ENCODE results near the gene ABAT.

ABAT gene

DNA sequence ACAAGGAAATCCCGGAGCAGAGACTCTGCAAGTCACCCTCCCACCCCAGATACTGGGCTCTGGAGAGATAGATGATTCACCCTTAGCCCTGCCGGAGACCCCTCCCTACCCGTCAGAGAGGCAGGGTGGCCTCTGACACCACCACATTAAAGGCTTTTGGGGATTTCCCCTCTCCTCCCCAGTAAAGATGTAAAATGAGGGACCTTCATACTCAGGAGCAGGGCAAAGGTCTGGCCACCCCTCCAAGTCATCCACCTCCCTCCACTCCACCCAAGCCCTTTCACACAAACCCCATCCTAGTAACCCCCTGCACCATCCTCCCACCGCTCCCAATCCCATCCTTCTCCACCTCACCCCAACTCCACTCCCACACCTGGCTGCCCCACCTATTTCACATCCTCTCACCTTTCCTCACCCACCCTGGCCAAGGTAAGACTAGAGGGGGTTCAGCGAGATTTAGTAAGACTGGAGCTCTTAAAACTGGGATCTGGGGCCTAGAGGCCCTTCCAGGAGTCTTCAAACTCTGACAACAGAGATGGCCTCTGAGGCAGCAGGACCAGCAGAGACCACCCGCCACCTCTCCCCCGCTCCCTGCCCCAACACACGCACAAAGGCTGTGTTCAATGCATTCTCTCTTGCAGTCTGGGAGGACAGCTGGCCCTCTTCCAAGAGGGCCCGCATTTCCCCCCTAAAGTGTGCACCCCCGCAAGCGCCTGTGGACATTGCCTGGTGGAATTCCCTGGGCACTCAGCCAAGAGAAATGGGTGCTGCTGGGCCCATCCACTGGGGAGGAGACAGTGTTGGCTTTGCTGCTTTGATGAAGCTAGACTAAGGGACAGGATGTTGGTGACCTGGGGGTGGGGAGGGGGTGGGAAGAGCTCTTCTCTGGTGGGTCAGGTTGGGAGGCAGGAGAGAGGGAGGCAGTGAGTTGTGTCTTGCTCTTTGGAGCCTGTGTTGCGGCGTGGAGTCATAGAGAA is 1.1 kb downstream of the ABAT start:
- peak; percentile 41 for DNase-seq
- Histone ChIP-seq H3K36me3 (no peaks in the 10 kb centered on the region), H3K4me1 (peaks cover 28% of the 10 kb centered on the region), H3K4me3 (ENCODE audit: low read depth, low read length) (peak overlapping the region; percentile 68), H3K9me3 (no peaks in the 10 kb centered on the region; the same call in none of the 2 replicates), H3K27me3 (no peaks in the 10 kb centered on the region)
- TF ChIP-seq CTCF (IDR thresholded peaks at IDR 0.05; ENCODE audit: low read depth, low read length), result no peak

DNA sequence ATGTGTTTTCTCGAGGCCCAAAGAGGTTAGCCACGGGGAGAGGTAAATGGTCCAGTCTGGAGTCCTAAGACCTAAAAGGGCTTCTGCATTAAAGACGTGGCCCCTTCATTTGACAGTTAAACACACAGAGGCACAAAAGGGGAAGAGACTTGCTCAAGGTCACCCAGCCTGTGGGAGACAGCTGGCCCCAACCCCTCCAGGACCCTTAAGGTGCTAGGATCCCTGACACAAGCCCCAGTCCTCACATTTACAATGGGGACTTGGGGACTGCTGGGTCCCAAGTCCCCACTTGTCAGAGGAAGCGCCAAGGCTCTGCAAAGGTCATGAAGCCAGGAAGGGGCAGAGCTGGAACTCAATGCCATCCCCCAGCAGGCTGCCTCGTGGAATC is 1.7 kb downstream of the ABAT start:
- H3K36me3 ChIP-seq, result no peaks in the 10 kb centered on the region
- no peaks in the 10 kb centered on the region for H3K27me3 ChIP-seq
- no peak overlapping the region for H3K4me3 ChIP-seq (ENCODE audit: low read depth, low read length)
- no peaks in the 10 kb centered on the region; the same call in none of the 2 replicates for H3K9me3 ChIP-seq
- peaks cover 28% of the 10 kb centered on the region for H3K4me1 ChIP-seq
- no peak for DNase-seq
- no peak for TF ChIP-seq CTCF (IDR thresholded peaks at IDR 0.05; ENCODE audit: low read depth, low read length)

- TF ChIP-seq CTCF (IDR thresholded peaks at IDR 0.05; ENCODE audit: low read depth, low read length), result no peak
- H3K4me1 ChIP-seq, result peaks cover 31% of the 10 kb centered on the region
- H3K9me3 ChIP-seq, result no peaks in the 10 kb centered on the region; the same call in none of the 2 replicates
- H3K36me3 ChIP-seq, result no peaks in the 10 kb centered on the region
- no peaks in the 10 kb centered on the region for H3K27me3 ChIP-seq
- no peak for DNase-seq
- H3K4me3 ChIP-seq (ENCODE audit: low read depth, low read length), result no peak overlapping the region
Observed at GRCh38 chr16:8676737-8677375, 2.4 kb downstream of the ABAT start.

DNA sequence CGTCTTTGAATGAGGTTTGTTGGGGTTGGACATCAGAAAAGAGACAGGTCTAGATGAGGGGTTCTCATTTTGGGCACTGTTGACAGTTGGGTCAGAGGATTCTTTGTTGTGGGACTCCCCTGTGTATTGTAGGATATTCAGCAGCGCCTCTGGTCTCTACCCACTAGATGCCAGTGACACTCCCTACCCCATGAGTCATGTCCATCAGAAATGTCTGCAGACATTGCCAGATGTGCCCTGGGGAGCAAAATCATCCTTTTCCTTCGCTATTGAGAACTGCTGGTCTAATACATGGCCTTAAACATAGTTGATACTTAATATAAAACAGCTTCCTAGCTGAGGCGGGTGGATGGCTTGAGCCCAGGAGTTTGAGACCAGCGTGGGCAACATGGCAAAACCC is 3.1 kb downstream of the ABAT start:
- peak; percentile 33 for DNase-seq
- Histone ChIP-seq H3K4me3 (ENCODE audit: low read depth, low read length) (no peak overlapping the region), H3K27me3 (no peaks in the 10 kb centered on the region), H3K36me3 (no peaks in the 10 kb centered on the region), H3K9me3 (no peaks in the 10 kb centered on the region; the same call in none of the 2 replicates), H3K4me1 (peaks cover 37% of the 10 kb centered on the region)
- no peak for TF ChIP-seq CTCF (IDR thresholded peaks at IDR 0.05; ENCODE audit: low read depth, low read length)

DNA sequence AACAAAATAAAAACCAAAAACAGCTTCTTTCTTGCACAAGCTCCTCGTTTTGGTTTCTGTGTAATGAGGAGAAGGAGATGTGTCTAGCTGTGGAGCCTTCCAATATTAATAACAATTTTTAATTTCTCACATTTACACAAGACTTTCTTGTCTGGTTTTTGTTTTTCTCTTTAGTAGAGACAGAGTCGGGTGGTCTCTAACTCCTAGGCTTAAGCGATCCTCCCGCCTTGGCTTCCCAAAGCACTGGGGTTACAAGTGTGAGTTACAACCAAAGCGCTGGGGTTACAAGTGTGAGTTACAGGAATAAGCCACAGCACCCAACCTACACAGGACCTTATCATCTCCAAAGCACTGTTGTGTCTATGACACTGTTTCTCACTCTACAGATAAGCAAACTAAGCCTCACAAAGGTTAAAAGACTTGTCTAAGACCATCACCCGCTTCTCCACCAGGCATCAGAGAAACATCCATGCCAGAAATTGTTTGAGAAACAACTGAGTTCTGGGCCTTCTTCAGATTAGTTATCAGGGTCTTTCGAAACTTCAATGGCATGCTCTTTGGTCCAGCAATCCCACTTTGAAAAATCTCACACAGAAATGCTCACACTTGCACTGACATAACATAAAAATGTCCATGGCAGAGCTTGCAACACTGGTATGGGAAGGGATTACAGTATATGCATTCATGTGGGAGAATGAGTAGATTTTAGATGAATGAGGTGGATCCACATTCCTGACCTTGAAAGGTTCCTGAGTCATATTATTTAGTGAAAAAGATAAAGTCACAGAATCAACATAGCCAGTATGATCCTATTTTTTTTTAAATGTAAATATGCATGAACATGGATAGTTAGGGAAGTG is 3.9 kb downstream of the ABAT start:
- DNase-seq, result no peak
- TF ChIP-seq CTCF (IDR thresholded peaks at IDR 0.05; ENCODE audit: low read depth, low read length), result no peak
- Histone ChIP-seq H3K9me3 (no peaks in the 10 kb centered on the region; the same call in none of the 2 replicates), H3K4me3 (ENCODE audit: low read depth, low read length) (no peak overlapping the region), H3K4me1 (peaks cover 45% of the 10 kb centered on the region), H3K36me3 (no peaks in the 10 kb centered on the region), H3K27me3 (no peaks in the 10 kb centered on the region)
